HepG2 (cell line): ENCODE measurements around the gene SAYSD1. TPM values are rescaled to one million over a fixed set of nuclear protein-coding genes. Genes with fewer than 3 reads are reported as not detected.

Experiments used
- E2F1 ChIP-seq: sonication (generic); formaldehyde crosslinking; IDR thresholded peaks from 2 replicates; pipeline ENCODE4 v1.5.0; 2020; ENCODE audit warnings: missing genetic modification reagents
- FOXP1 ChIP-seq, 2 experiments: fragments of 450-650 bp in 1 of 2; IDR thresholded peaks; 2 replicates each; pipeline ENCODE4 v1.6.1; 2017 to 2018; ENCODE audit warnings: antibody characterized with exemption in 1 of 2
- GATAD1 ChIP-seq: IDR thresholded peaks from 2 replicates; pipeline ENCODE4 v1.6.1; 2016; ENCODE audit warnings: missing genetic modification reagents, missing compliant biosample characterization
- HNRNPK ChIP-seq: fragments of 200-400 bp; formaldehyde crosslinking; IDR thresholded peaks from 2 replicates; pipeline ENCODE4 v1.6.1; 2018; ENCODE audit warnings: low read length, low read depth, moderate library complexity, mild to moderate bottlenecking; ENCODE audit not compliant: poor library complexity, severe bottlenecking
- KAT7 ChIP-seq: IDR thresholded peaks from 2 replicates; pipeline ENCODE4 v1.6.1; 2018; ENCODE audit warnings: borderline replicate concordance, missing compliant biosample characterization
- MED13 ChIP-seq: sonication (generic); formaldehyde crosslinking; IDR thresholded peaks from 2 replicates; pipeline ENCODE4 v1.5.0; 2020; ENCODE audit warnings: missing genetic modification reagents
- NAIF1 ChIP-seq: sonication (generic); formaldehyde crosslinking; IDR thresholded peaks from 2 replicates; pipeline ENCODE4 v1.5.0; 2020; ENCODE audit warnings: mild to moderate bottlenecking, missing genetic modification reagents, borderline replicate concordance
- NPAS2 ChIP-seq: sonication (generic); formaldehyde crosslinking; IDR thresholded peaks from 2 replicates; pipeline ENCODE4 v1.8.0; 2022; ENCODE audit warnings: mild to moderate bottlenecking, missing genetic modification reagents, borderline replicate concordance
- SMAD9 ChIP-seq: sonication (generic); formaldehyde crosslinking; IDR thresholded peaks from 2 replicates; pipeline ENCODE4 v1.5.1; 2020; ENCODE audit warnings: mild to moderate bottlenecking, missing genetic modification reagents
- ZFP37 ChIP-seq: sonication (generic); formaldehyde crosslinking; IDR thresholded peaks from 2 replicates; pipeline ENCODE4 v1.4.0; 2020; ENCODE audit warnings: missing genetic modification reagents, borderline replicate concordance
- ZNF136 ChIP-seq: sonication (generic); formaldehyde crosslinking; IDR thresholded peaks from 2 replicates; pipeline ENCODE4 v1.8.1; 2022; ENCODE audit warnings: low read depth, mild to moderate bottlenecking, moderate library complexity, missing genetic modification reagents
- ZNF75D ChIP-seq: sonication (generic); formaldehyde crosslinking; IDR thresholded peaks from 2 replicates; pipeline ENCODE4 v1.8.1; 2023; ENCODE audit warnings: missing genetic modification reagents, mild to moderate bottlenecking, borderline replicate concordance
- ZSCAN5A ChIP-seq: sonication (generic); formaldehyde crosslinking; IDR thresholded peaks from 2 replicates; pipeline ENCODE4 v1.8.0; 2022; ENCODE audit warnings: mild to moderate bottlenecking, missing genetic modification reagents, borderline replicate concordance
- polyA plus RNA-seq, 8 experiments: library from polyadenylated mRNA; depleted of rRNA in 3 of 8; stranded (reverse) in 7 of 8; unstranded in 1 of 8; fragments of >200 nt; fragmentation: Illumina TruSeq in 4 of 8; extraction: Trizol in 4 of 8; gene quantifications; 2 replicates each; pipeline versions ENCODE4 v1.2.1 to v1.2.3, GENCODE V29; 2011 to 2016; ENCODE audit warnings: low read depth in 4 of 8, missing spikeins in 1 of 8, mixed read lengths in 1 of 8; ENCODE audit not compliant: insufficient read depth in 1 of 8
- total RNA-seq, 5 experiments: library from RNA; depleted of rRNA; stranded (reverse); fragments of >200 nt; fragmentation: Illumina TruSeq; extraction: Trizol; gene quantifications; 2 replicates each; pipeline ENCODE4 v1.2.3, GENCODE V29; 2016; ENCODE audit warnings: low read depth in 1 of 5
- TF ChIP-seq, protein P1 (sequence below), 2 experiments: fragments of 450-650 bp in 1 of 2; sonication (generic) in 1 of 2; formaldehyde crosslinking in 1 of 2; IDR thresholded peaks; 2 replicates each; pipeline versions ENCODE4 v1.6.1 to v1.8.0; 2016 to 2022; ENCODE audit warnings: antibody characterized with exemption in 1 of 2, mild to moderate bottlenecking in 1 of 2, missing genetic modification reagents in 1 of 2
- TF ChIP-seq, protein P2 (sequence below): fragments of 450-650 bp; IDR thresholded peaks from 2 replicates; pipeline ENCODE4 v1.6.1; 2017; ENCODE audit warnings: mild to moderate bottlenecking

The SAYSD1 gene
- total and polyA plus RNA-seq, 2 of the 13 experiments (the other 11 are each of a cell fraction or from before 2014, with no cell fraction given): 10.1 to 16.0 TPM

- TF ChIP-seq E2F1 (CRISPR knock-in tag): no peak
- TF ChIP-seq NAIF1 (CRISPR knock-in tag): no peak
- no peak for TF ChIP-seq GATAD1 (CRISPR knock-in tag)
- TF ChIP-seq FOXP1 (IDR thresholded peaks at IDR 0.05): no peak
- TF ChIP-seq FOXP1 (CRISPR knock-in tag; IDR thresholded peaks at IDR 0.05): no peak
- TF ChIP-seq MED13: no peak
- no peak for TF ChIP-seq ZSCAN5A (CRISPR knock-in tag)
- TF ChIP-seq, protein P1, sequence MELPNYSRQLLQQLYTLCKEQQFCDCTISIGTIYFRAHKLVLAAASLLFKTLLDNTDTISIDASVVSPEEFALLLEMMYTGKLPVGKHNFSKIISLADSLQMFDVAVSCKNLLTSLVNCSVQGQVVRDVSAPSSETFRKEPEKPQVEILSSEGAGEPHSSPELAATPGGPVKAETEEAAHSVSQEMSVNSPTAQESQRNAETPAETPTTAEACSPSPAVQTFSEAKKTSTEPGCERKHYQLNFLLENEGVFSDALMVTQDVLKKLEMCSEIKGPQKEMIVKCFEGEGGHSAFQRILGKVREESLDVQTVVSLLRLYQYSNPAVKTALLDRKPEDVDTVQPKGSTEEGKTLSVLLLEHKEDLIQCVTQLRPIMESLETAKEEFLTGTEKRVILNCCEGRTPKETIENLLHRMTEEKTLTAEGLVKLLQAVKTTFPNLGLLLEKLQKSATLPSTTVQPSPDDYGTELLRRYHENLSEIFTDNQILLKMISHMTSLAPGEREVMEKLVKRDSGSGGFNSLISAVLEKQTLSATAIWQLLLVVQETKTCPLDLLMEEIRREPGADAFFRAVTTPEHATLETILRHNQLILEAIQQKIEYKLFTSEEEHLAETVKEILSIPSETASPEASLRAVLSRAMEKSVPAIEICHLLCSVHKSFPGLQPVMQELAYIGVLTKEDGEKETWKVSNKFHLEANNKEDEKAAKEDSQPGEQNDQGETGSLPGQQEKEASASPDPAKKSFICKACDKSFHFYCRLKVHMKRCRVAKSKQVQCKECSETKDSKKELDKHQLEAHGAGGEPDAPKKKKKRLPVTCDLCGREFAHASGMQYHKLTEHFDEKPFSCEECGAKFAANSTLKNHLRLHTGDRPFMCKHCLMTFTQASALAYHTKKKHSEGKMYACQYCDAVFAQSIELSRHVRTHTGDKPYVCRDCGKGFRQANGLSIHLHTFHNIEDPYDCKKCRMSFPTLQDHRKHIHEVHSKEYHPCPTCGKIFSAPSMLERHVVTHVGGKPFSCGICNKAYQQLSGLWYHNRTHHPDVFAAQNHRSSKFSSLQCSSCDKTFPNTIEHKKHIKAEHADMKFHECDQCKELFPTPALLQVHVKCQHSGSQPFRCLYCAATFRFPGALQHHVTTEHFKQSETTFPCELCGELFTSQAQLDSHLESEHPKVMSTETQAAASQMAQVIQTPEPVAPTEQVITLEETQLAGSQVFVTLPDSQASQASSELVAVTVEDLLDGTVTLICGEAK (IDR thresholded peaks at IDR 0.05): no peak
- TF ChIP-seq, protein P1 (CRISPR knock-in tag; IDR thresholded peaks at IDR 0.05): no peak
- no peak for TF ChIP-seq HNRNPK
- TF ChIP-seq ZFP37: peak; percentile 77; the same call in 1 of the 2 replicates
- no peak for TF ChIP-seq SMAD9
- TF ChIP-seq, protein P2, sequence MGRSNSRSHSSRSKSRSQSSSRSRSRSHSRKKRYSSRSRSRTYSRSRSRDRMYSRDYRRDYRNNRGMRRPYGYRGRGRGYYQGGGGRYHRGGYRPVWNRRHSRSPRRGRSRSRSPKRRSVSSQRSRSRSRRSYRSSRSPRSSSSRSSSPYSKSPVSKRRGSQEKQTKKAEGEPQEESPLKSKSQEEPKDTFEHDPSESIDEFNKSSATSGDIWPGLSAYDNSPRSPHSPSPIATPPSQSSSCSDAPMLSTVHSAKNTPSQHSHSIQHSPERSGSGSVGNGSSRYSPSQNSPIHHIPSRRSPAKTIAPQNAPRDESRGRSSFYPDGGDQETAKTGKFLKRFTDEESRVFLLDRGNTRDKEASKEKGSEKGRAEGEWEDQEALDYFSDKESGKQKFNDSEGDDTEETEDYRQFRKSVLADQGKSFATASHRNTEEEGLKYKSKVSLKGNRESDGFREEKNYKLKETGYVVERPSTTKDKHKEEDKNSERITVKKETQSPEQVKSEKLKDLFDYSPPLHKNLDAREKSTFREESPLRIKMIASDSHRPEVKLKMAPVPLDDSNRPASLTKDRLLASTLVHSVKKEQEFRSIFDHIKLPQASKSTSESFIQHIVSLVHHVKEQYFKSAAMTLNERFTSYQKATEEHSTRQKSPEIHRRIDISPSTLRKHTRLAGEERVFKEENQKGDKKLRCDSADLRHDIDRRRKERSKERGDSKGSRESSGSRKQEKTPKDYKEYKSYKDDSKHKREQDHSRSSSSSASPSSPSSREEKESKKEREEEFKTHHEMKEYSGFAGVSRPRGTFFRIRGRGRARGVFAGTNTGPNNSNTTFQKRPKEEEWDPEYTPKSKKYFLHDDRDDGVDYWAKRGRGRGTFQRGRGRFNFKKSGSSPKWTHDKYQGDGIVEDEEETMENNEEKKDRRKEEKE: no peak
- no peak for TF ChIP-seq ZNF75D (CRISPR knock-in tag)
- no peak for TF ChIP-seq ZNF136 (CRISPR knock-in tag)
- TF ChIP-seq KAT7 (CRISPR knock-in tag): no peak
- no peak for TF ChIP-seq NPAS2
These were observed 22.3 kb upstream of the SAYSD1 start (continued) for GRCh38 chr6:39137245-39137644.
